H9 (cell line): ENCODE data around the gene ETF1. TPM values are rescaled to one million over a fixed set of nuclear protein-coding genes. Genes with fewer than 3 reads are reported as not detected.
"Not testable (repeated sequence)": the region's sequence is repeated elsewhere in the genome, so short reads cannot be mapped to it uniquely, and the experiment has no call there.

ENCODE experiments used
- DNase-seq: peaks from one replicate; pipeline ENCODE4 v3.0.0-alpha.2; 2017
- H2AFZ ChIP-seq: one replicate; pipeline ENCODE4 v1.6.1; 2013; ENCODE audit warnings: mild to moderate bottlenecking, low read length, control low read depth, moderate library complexity
- H2AK5ac ChIP-seq: 2 replicates; pipeline ENCODE4 v1.6.1; 2013; ENCODE audit warnings: low read length, control low read depth, mixed read lengths; ENCODE audit not compliant: insufficient read length
- H2BK120ac ChIP-seq: one replicate; pipeline ENCODE4 v1.6.1; 2013; ENCODE audit warnings: low read depth, mild to moderate bottlenecking, low read length, control low read depth, inconsistent platforms; ENCODE audit not compliant: poor library complexity, severe bottlenecking
- H2BK12ac ChIP-seq: 2 replicates; pipeline ENCODE4 v1.6.1; 2013; ENCODE audit warnings: low read length, control low read depth, mixed read lengths, low read depth; ENCODE audit not compliant: insufficient read length
- H2BK15ac ChIP-seq: 2 replicates; pipeline ENCODE4 v1.6.1; 2013; ENCODE audit warnings: low read depth, low read length, control low read depth
- H2BK20ac ChIP-seq: one replicate; pipeline ENCODE4 v1.6.1; 2013; ENCODE audit warnings: low read depth, mild to moderate bottlenecking, low read length, control low read depth, inconsistent platforms; ENCODE audit not compliant: poor library complexity, severe bottlenecking
- H2BK5ac ChIP-seq: 2 replicates; pipeline ENCODE4 v1.6.1; 2013; ENCODE audit warnings: low read length, control low read depth, mixed read lengths; ENCODE audit not compliant: insufficient read length
- H3K14ac ChIP-seq: 2 replicates; pipeline ENCODE4 v1.6.1; 2013; ENCODE audit warnings: low read length, control low read depth; ENCODE audit not compliant: insufficient read depth
- H3K18ac ChIP-seq: 2 replicates; pipeline ENCODE4 v1.6.1; 2013; ENCODE audit warnings: low read depth, mild to moderate bottlenecking, mixed read lengths, low read length, control low read depth; ENCODE audit not compliant: insufficient read length
- H3K23ac ChIP-seq: 2 replicates; pipeline ENCODE4 v1.6.1; 2013; ENCODE audit warnings: low read length, control low read depth, mixed read lengths, low read depth; ENCODE audit not compliant: insufficient read length
- H3K23me2 ChIP-seq: 2 replicates; pipeline ENCODE4 v1.6.1; 2013; ENCODE audit warnings: low read depth, mild to moderate bottlenecking, mixed read lengths, low read length, control low read depth; ENCODE audit not compliant: insufficient read length, poor library complexity, severe bottlenecking
- H3K27ac ChIP-seq: 2 replicates; pipeline ENCODE4 v1.5.1; 2013; ENCODE audit warnings: low read length, control low read depth, mixed read lengths, low read depth; ENCODE audit not compliant: insufficient read length
- H3K27me3 ChIP-seq: 2 replicates; pipeline ENCODE4 v1.6.1; 2013; ENCODE audit warnings: low read length, control low read depth, inconsistent platforms; ENCODE audit not compliant: insufficient read depth
- H3K4ac ChIP-seq: 2 replicates; pipeline ENCODE4 v1.6.1; 2013; ENCODE audit warnings: low read depth, mild to moderate bottlenecking, control low read depth, inconsistent platforms, low read length, moderate library complexity
- H3K4me1 ChIP-seq: 2 replicates; pipeline ENCODE4 v1.6.1; 2013; ENCODE audit warnings: low read length, control low read depth, inconsistent platforms; ENCODE audit not compliant: insufficient read depth
- H3K4me2 ChIP-seq: 2 replicates; pipeline ENCODE4 v1.6.1; 2013; ENCODE audit warnings: low read length, control low read depth, mixed read lengths; ENCODE audit not compliant: insufficient read length, insufficient read depth
- H3K56ac ChIP-seq: 2 replicates; pipeline ENCODE4 v1.6.1; 2013; ENCODE audit warnings: low read depth, mild to moderate bottlenecking, mixed read lengths, low read length, control low read depth; ENCODE audit not compliant: insufficient read length
- H3K79me1 ChIP-seq: 2 replicates; pipeline ENCODE4 v1.6.1; 2013; ENCODE audit warnings: low read depth, mild to moderate bottlenecking, moderate library complexity, low read length, control low read depth, inconsistent platforms; ENCODE audit not compliant: insufficient read depth, poor library complexity, severe bottlenecking
- H3K79me2 ChIP-seq: 2 replicates; pipeline ENCODE4 v1.6.1; 2013; ENCODE audit warnings: low read length, control low read depth, inconsistent platforms; ENCODE audit not compliant: insufficient read depth
- H3K9ac ChIP-seq: 2 replicates; pipeline ENCODE4 v1.6.1; 2013; ENCODE audit warnings: low read length, control low read depth, mixed read lengths; ENCODE audit not compliant: insufficient read length; ENCODE audit errors: extremely low read depth
- H3K9me3 ChIP-seq: one replicate; pipeline ENCODE4 v1.6.1; 2013; ENCODE audit warnings: low read depth, low read length, inconsistent platforms; ENCODE audit not compliant: control insufficient read depth
- H3T11ph ChIP-seq: one replicate; pipeline ENCODE4 v1.6.1; 2013; ENCODE audit warnings: mild to moderate bottlenecking, low read length, control low read depth, inconsistent platforms
- H4K20me1 ChIP-seq: one replicate; pipeline ENCODE4 v1.6.1; 2013; ENCODE audit not compliant: control insufficient read depth, insufficient read length, insufficient read depth
- H4K5ac ChIP-seq: 2 replicates; pipeline ENCODE4 v1.6.1; 2013; ENCODE audit warnings: low read depth, mild to moderate bottlenecking, mixed read lengths, low read length, control low read depth; ENCODE audit not compliant: insufficient read length
- H4K8ac ChIP-seq: replicated peaks from 2 replicates; pipeline ENCODE4 v1.6.1; 2013; ENCODE audit warnings: low read length, control low read depth, mixed read lengths, low read depth; ENCODE audit not compliant: insufficient read length
- H4K91ac ChIP-seq: 2 replicates; pipeline ENCODE4 v1.6.1; 2013; ENCODE audit warnings: low read depth, mild to moderate bottlenecking, moderate library complexity, mixed read lengths, low read length, control low read depth; ENCODE audit not compliant: insufficient read length
- H3K27ac Mint-ChIP-seq, 3 experiments: 2 replicates in 2 of 3; 3 replicates in 1 of 3; pipeline ENCODE4 v1.8.0; 2020 to 2021; ENCODE audit warnings: mixed read lengths in 3 of 3, mild to moderate bottlenecking in 1 of 3, moderate library complexity in 1 of 3
- H3K27me3 Mint-ChIP-seq: 2 replicates; pipeline ENCODE4 v1.8.0; 2021; ENCODE audit warnings: low read depth, mild to moderate bottlenecking, moderate library complexity, mixed read lengths
- H3K36me3 Mint-ChIP-seq, 3 experiments: 2 replicates in 2 of 3; 3 replicates in 1 of 3; pipeline ENCODE4 v1.8.0; 2020 to 2021; ENCODE audit warnings: low read depth in 3 of 3, mixed read lengths in 3 of 3; ENCODE audit not compliant: insufficient read depth in 1 of 3
- H3K4me1 Mint-ChIP-seq, 2 experiments: 2 replicates each; pipeline ENCODE4 v1.8.0; 2020; ENCODE audit warnings: mixed read lengths in 2 of 2
- H3K4me3 Mint-ChIP-seq, 2 experiments: 2 replicates in 1 of 2; 3 replicates in 1 of 2; pipeline ENCODE4 v1.8.0; 2020 to 2021; ENCODE audit warnings: mild to moderate bottlenecking in 2 of 2, mixed read lengths in 2 of 2, moderate library complexity in 1 of 2
- H3K9me3 Mint-ChIP-seq, 2 experiments: 2 replicates in 1 of 2; 3 replicates in 1 of 2; pipeline ENCODE4 v1.8.0; 2020; ENCODE audit warnings: mild to moderate bottlenecking in 2 of 2, mixed read lengths in 2 of 2, moderate library complexity in 1 of 2
- WGBS: extraction: QIAGEN DNeasy Blood & Tissue Kit; methylation state at CpG from one replicate; pipeline ENCODE4 v1.1.7; 2013; ENCODE audit warnings: missing lambda C conversion rate, low lambda C conversion rate, mixed read lengths; ENCODE audit not compliant: insufficient read length; ENCODE audit errors: extremely low coverage; 5-methylcytosine and 5-hydroxymethylcytosine counted together
- total RNA-seq: library from RNA; stranded (reverse); gene quantifications from 2 replicates; pipeline ENCODE4 v1.2.1, GENCODE V29; 2021
- TF ChIP-seq, protein P1 (sequence below): fragments of 200-600 bp; sonication (generic); conservative IDR thresholded peaks from 3 replicates; pipeline ENCODE4 v1.8.0; 2021; ENCODE audit warnings: antibody characterized with exemption, mild to moderate bottlenecking

Gene ETF1
- total RNA-seq, 1 experiment from 2014 or later: 175 TPM

DNA sequence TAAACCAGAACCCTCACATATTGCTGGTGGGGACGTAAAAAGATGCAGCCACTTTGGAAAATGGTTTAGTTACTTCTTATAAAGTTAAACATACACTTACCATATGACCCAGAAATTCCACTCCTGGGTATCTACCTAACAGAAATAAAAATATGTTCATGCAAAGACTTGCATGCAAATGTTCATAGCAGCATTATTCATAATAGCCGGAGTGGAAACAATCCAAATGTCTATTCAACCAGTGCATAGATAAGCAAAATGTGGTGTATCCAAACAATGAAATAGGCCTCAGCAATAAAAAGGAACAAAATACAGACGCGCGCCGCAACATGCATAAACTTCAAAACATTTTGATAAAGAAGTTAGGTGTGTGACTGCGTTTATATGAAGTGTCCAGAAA is 66.1 kb downstream of the ETF1 start:
- Histone ChIP-seq H3T11ph (no peak overlapping the region), H3K4ac (no peak overlapping the region), H3K18ac (no peak overlapping the region), H3K27me3 (no peaks in the 10 kb centered on the region), H3K79me1 (no peaks in the 10 kb centered on the region), H4K8ac (no peak overlapping the region), H3K14ac (no peak overlapping the region), H3K79me2 (no peaks in the 10 kb centered on the region), H4K20me1 (no peaks in the 10 kb centered on the region), H3K56ac (no peak overlapping the region), H3K23ac (no peak overlapping the region), H3K4me1 (0 out of 2 replicates have a peak, but pooled peaks cover 1% of the 10 kb centered on the region), H3K9me3 (no peaks in the 10 kb centered on the region), H3K23me2 (no peaks in the 10 kb centered on the region), H4K5ac (no peak overlapping the region), H3K9ac (no peak overlapping the region), H2BK12ac (no peak overlapping the region), H4K91ac (no peak overlapping the region), H2BK120ac (no peak overlapping the region), H3K4me2 (no peak overlapping the region), H2BK20ac (no peak overlapping the region), H2BK5ac (no peak overlapping the region), H3K27ac (no peak overlapping the region), H2BK15ac (no peak overlapping the region), H2AFZ (no peak overlapping the region), H2AK5ac (no peak overlapping the region)
- TF ChIP-seq, protein P1, sequence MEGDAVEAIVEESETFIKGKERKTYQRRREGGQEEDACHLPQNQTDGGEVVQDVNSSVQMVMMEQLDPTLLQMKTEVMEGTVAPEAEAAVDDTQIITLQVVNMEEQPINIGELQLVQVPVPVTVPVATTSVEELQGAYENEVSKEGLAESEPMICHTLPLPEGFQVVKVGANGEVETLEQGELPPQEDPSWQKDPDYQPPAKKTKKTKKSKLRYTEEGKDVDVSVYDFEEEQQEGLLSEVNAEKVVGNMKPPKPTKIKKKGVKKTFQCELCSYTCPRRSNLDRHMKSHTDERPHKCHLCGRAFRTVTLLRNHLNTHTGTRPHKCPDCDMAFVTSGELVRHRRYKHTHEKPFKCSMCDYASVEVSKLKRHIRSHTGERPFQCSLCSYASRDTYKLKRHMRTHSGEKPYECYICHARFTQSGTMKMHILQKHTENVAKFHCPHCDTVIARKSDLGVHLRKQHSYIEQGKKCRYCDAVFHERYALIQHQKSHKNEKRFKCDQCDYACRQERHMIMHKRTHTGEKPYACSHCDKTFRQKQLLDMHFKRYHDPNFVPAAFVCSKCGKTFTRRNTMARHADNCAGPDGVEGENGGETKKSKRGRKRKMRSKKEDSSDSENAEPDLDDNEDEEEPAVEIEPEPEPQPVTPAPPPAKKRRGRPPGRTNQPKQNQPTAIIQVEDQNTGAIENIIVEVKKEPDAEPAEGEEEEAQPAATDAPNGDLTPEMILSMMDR: no peak
- no peak overlapping the region for H3K27ac Mint-ChIP-seq
- H3K4me1 Mint-ChIP-seq: peaks cover 9 to 10% of the 10 kb centered on the region in 2 experiments
- H3K36me3 Mint-ChIP-seq: no peaks in the 10 kb centered on the region; a peak in 1 of 7 replicates
- WGBS: no CpG with 5 or more reads among the region's 7 CpGs
- peaks cover 6% of the 10 kb centered on the region for H3K27me3 Mint-ChIP-seq
- no peaks in the 10 kb centered on the region for H3K9me3 Mint-ChIP-seq
- no peak for DNase-seq
- H3K4me3 Mint-ChIP-seq: no peak overlapping the region

DNA sequence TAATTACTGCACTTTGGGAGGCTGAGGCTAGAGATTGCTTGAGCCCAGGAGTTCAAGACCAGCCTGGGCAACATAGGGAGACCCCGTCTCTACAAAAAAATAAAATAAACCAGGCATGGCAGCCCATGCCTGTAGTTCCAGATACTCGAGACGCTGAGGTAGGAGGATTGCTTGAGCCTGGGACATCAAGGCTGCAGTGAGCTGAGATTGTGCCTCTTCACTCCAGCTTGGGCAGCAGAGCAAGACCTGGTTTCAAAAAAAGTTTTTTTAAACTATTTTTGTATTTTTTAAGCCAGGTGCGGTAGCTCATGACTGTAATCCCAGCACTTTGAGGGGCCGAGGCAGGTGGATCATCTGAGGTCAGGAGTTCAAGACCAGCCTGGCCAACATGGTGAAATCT is 69.9 kb downstream of the ETF1 start:
- H2BK12ac ChIP-seq, H3K18ac ChIP-seq, H4K8ac ChIP-seq, H4K91ac ChIP-seq, H3K9ac ChIP-seq, H3K36me3 Mint-ChIP-seq, H2BK20ac ChIP-seq, DNase-seq, H3K56ac ChIP-seq, H4K5ac ChIP-seq, H3K4ac ChIP-seq, H2BK120ac ChIP-seq, H3K23me2 ChIP-seq, H3K27ac Mint-ChIP-seq, H3K27me3 ChIP-seq, H3K27me3 Mint-ChIP-seq, H2BK15ac ChIP-seq, H3K27ac ChIP-seq, H2AFZ ChIP-seq, H3K14ac ChIP-seq, H3K9me3 Mint-ChIP-seq, H3K4me3 Mint-ChIP-seq, H3K4me1 ChIP-seq, H4K20me1 ChIP-seq, H3K79me2 ChIP-seq, H3K23ac ChIP-seq, H2AK5ac ChIP-seq, H3K4me2 ChIP-seq, H2BK5ac ChIP-seq, H3T11ph ChIP-seq, H3K9me3 ChIP-seq, H3K79me1 ChIP-seq: not testable (repeated sequence)
- peaks cover 14 to 17% of the 10 kb centered on the region in 2 experiments for H3K4me1 Mint-ChIP-seq
- no CpG with 5 or more reads among the region's 5 CpGs for WGBS
